HG03060 (cell line): ENCODE data around the gene ACP4.
"Not testable (repeated sequence)": the region's sequence is repeated elsewhere in the genome, so short reads cannot be mapped to it uniquely, and the experiment has no call there.

Experiments used
- ATAC-seq: cut with Tn5 transposase; IDR thresholded peaks from one replicate; pipeline ENCODE4 v1.9.1; 2021; ENCODE audit warnings: low read depth, moderate number of reproducible peaks; ENCODE audit not compliant: unreplicated experiment

ACP4 gene, protein sequence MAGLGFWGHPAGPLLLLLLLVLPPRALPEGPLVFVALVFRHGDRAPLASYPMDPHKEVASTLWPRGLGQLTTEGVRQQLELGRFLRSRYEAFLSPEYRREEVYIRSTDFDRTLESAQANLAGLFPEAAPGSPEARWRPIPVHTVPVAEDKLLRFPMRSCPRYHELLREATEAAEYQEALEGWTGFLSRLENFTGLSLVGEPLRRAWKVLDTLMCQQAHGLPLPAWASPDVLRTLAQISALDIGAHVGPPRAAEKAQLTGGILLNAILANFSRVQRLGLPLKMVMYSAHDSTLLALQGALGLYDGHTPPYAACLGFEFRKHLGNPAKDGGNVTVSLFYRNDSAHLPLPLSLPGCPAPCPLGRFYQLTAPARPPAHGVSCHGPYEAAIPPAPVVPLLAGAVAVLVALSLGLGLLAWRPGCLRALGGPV

DNA sequence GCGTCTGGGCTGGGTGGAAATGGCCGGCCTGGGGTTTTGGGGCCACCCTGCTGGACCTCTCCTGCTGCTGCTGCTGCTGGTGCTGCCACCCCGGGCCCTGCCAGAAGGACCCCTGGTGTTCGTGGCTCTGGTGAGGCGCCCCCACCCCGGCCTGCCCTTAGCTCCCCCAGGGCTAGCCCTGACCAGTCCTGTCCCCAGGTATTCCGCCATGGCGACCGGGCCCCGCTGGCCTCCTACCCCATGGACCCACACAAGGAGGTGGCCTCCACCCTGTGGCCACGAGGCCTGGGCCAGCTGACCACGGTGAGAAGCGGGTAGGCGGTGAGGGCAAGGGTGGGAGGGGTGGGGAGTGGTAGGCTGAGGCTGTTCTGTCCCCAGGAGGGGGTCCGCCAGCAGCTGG is at the start of gene ACP4:
Gene ACP4, plus strand, starts transcription at position 20 of the 400 bp plus-strand sequence. Its CDS starts 0 bp downstream, at position 20.
- ATAC-seq: no peak

DNA sequence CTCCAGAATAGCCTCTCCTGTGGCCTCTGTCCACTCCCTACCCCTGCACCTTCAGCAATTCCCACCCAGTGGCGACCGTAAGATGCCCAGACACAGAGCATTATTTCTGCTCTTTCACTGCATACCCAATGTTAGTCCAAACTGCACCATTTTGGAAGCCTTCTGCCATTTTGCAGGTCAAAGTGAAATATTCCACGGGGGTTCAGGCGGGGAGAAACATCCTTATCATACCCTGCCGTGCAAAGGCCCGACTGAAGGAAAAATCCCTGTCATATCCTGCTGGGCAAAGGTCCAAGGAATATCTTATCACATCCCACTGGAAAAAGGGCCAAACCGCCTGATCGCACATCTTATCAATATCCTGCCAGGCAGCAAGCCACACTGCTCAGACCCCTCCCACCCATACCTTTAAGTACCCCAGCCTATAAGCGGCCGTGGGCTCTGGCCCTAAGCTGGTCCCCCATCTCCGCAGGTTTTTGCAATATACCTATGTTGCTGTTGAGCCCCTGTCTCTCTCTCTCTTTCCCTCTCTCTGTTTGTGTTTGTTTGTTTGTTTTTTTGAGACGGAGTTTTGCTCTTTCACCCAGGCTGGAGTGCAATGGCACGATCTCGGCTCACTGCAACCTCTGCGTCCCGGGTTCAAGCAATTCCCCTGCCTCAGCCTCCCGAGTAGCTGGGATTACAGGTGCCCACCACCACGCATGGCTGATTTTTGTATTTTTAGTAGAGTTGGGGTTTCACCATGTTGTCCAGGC is 48.9 kb upstream of the ACP4 start:
- no peak for ATAC-seq

DNA sequence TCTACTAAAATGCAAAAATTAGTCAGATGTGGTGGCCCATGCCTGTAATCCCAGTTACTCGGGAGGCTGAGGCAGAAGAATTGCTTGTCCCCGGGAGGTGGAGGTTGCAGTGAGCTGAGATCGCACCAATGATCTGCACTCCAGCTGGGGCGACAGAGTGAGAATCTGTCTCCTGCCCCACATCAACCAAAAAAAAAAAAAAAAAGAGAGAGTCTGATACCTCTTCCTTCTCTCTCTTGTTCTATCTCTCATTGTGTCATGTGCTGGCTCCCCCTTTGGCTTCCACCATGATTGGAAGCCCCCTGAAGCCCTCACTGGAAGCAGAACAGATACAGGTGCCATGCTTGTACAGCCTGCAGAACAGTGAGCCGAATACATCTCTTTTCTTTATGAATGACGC is 46.7 kb upstream of the ACP4 start:
- ATAC-seq: no peak

DNA sequence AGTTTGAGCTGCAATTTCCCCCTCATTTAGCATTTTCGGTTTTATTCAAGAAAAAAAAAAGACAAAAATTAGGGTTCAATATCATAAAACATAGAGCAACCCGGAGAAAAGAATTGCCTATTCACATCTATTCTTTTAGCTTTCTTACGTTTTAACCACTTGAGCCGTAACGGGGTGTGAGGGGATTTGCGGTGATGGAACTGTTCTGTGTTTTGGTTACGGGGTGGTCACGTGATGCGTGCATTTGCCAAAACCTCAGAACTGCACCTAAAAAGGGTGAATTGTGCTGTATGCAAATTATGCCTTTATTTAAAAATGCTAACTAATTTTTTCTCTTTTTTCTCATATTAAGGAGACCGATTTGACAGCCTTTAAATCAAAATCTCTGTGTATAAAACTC is 45.0 kb upstream of the ACP4 start:
- ATAC-seq: no peak

DNA sequence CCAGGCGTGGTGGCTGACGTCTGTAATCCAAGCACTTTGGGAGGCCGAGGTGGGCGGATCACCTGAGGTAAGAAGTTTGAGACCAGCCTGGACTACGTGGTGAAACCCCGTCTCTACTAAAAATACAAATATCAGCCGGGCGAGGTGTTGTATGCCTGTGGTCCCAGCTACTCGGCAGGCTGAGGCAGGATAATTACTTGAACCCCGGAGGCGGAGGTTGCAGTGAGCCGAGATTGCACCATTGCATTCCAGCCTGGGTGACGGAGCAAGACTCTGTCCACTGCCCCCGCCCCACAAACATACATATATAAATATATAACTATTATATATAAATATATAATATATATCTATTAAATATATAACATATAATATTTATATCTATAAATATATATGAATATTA is 43.1 kb upstream of the ACP4 start:
- not testable (repeated sequence) for ATAC-seq

DNA sequence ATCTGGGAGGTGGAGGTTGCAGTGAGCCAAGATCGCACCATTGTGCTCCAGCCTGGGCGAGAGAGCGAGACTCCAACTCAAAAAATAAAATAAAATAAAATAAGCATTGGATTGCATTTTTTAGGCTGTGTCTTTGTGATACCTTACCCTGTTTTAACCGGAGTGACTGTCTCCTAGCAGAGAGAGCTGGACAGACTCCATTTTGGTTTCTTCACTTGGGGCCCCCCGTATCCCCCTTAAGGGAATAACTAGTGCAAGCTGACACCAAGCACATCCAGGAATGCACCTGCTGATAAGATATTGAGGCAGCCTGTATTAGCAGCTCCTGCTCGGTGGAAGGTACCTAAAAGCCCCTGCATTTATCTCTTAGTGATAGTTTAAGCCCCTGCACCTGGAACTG is 40.7 kb upstream of the ACP4 start:
- ATAC-seq: no peak

DNA sequence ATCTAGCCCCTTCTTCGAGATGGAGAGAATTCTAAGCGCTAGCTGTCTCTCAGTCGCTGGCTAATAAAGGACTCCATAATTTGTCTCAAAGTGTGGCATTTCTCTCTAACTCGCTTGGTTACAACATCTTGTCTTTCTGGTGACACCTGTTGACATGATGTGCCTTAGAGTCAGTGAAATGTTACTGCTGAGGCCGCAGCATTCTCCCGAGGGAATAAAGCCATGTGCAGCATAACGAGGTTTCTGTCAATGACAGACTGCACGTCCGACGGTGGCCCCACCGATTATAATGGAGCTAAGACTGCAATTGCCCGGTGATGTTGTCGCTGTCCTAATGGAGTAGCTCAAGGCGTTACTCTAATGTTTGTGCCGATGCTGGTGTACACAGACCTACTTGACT is 40.2 kb upstream of the ACP4 start:
- no peak for ATAC-seq

DNA sequence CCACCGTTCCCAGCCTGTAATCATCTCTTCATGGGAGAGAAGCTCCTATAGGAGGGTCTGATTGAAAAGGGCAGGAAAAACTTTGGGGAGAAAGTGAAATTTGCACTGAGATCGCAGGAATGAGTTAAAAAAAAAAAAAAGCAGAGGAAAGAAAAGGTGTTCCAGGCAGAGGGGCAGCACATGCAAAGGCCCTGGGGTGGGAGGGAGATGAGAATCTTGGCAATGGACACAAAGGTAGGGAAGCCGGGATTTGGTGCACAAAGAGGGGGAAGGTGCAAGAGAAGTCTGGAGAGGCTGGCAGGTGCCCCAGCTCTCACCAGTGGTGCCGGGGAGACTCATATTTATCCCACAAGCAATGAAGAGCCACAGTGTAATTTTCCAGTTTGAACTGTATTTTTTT is 36.3 kb upstream of the ACP4 start:
- ATAC-seq: no peak

DNA sequence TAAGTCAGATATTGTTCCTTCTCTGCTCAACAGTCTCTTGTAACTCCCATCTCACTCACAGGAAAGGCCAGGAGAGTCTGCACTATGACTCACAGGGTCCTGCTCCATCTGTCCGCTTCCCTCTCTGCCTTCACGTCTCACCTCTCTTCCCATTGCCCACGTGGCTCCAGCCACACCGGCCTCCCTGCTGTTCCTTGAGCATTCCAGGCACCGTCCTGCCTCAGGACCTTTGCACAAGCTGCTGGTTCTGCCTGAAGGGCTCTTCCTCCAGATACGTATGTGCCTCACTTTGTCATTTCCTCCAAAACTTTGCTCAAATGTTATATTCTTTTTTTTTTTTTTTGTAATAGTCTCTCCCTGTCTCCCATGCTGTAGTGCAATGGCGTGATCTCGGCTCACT is 34.0 kb upstream of the ACP4 start:
- not testable (repeated sequence) for ATAC-seq

DNA sequence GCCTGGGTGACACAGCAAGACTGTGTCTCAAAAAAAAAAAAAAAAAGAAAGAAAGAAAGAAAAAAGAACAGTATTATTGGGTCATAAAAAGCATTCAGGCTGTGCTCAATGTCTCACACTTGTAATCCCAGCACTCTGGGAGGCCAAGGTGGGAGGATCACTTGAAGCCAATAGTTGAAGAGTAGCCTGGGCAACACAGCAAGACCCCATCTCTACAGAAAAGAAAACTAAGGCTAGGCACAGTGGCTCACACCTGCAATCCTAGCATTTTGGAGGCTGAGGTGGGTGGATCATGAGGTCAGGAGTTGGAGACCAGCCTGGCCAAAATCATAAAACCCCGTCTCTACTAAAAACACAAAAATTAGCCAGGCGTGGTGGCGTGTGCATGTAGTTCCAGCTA is 32.6 kb upstream of the ACP4 start:
- ATAC-seq: not testable (repeated sequence)

DNA sequence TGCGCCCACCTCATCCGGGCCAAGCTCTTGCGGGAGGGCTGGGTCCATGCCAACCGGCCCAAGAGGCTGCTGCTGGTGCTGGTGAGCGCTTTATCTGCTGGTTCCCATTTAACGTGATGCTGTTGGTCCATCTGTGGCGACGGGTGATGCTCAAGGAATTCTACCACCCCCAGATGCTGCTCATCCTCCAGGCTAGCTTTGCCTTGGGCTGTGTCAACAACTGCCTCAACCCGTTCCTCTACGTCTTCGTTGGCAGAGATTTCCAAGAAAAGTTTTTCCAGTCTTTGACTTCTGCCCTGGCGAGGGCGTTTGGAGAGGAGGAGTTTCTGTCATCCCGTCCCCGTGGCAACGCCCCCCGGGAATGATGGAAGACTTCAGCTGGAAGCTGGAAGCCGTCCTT is 31.1 kb upstream of the ACP4 start:
- not testable (repeated sequence) for ATAC-seq

DNA sequence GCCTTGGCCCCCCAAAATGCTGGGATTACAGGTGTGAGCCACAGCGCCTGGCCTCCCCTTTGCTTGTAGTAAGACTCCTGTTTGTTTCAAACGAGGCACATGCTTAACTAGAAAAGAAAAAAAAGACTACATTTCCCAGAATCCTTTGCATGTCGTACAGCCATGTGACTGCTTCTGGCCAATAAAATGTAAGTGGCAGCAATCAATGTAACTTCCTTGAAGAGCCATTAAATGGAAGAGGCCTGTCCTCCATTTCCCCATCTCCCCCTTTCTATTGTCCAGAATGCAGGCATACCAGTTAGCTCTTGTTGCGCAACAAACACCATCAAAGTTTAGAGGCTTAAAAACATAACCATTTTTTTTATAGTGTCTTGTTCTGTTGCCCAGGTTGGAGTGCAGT is 30.3 kb upstream of the ACP4 start:
- no peak for ATAC-seq

DNA sequence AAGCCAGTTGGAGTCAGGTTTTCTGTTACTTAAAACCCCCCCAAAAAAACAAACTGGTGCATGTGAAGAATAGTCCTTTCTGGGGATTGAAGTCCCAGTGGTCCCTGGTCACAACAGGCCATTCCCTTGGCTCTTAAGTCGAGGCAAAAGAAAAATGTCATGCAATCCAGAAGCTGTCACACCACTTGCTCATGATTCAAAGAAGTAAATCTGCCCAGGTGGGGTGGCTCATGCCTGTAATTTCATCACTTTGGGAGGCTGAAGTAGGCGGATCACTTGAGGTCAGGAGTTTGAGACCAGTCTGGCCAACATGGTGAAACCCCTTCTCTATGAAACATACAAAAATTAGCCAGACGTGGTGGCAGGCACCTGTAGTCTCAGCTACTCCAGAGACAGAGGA is 28.7 kb upstream of the ACP4 start:
- ATAC-seq: not testable (repeated sequence)

DNA sequence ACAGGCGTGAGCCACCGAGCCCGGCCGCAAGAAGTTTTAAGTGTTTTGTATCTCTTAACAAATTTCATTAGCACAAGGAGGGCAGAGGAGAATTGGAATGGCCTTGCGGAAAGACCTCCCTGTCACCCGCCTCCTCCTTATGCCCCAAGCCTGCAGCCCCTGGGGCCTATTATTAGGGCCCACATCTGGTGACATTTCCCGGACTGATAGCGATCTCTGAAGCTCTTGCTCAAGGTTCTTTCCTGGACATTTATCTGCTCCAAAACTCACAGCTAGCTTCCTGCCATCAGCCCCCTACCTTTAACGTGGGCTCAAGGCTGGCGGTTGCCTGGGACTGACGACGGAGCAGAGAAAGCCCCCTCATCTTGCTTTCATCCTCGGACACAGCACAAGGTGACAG is 26.7 kb upstream of the ACP4 start:
- not testable (repeated sequence) for ATAC-seq

DNA sequence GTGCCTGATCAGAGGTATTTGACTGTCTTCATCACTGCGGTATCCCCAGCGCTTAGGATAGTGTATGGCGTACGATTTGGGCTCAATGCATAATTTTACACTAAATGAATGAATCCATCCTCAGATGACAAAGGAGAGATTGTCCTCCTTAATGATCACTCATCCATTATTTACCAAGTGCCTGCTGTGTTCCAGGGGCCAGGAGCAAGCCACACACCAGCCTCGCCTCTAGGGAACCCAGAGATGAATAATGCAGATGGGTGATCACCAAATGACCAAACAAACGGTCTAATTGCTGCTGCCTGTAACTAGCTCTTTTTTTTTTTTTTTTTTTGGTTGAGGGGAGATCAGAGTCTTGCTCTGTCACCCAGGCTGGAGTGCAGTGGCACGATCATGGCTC is 25.8 kb upstream of the ACP4 start:
- ATAC-seq: no peak

DNA sequence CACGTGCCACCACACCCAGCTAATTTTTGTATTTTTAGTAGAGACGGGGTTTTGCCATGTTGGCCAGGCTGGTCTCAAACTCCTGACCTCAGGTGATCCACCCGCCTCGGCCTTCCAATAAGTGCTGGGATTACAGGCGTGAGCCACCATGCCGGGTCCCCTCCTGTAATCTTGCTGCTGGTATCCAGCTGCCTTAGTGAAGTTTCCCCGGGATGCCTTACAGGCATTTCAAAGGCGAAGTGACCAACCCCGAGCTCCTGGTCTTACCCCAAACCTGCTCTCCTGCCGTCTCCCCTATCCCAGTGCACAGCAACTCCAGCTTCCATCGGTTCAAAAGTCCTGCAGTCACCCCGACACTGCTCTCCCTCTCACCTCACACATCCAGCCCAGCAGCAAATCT is 23.5 kb upstream of the ACP4 start:
- not testable (repeated sequence) for ATAC-seq

DNA sequence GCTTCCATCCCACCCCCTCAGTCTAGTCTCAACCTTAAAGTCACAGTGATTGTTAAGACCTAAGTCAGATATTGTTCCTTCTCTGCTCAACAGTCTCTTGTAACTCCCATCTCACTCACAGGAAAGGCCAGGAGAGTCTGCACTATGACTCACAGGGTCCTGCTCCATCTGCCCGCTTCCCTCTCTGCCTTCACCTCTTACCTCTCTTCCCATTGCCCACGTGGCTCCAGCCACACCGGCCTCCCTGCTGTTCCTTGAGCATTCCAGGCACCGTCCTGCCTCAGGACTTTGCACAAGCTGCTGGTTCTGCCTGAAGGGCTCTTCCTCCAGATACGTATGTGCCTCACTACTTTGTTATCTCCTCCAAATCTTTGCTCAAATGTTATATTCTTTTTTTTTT is 23.0 kb upstream of the ACP4 start:
- not testable (repeated sequence) for ATAC-seq

DNA sequence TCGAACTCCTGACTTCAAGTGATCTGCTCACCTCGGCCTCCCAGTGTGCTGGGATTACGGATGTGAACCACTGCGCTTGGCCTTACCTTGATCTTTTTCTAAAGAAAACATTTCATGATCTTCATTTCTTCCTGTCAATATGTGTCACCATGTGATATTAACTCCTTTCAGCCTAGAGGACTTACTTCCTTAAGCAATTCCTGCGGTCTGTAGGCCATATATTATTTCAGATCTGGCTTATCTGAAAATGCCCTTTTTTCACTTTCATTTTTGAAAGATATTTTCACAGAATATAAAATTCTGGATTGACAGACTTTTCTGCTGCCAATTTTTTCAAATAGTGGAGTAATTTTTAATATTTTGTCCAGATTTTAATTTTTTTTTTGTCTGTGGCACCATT is 21.9 kb upstream of the ACP4 start:
- no peak for ATAC-seq

DNA sequence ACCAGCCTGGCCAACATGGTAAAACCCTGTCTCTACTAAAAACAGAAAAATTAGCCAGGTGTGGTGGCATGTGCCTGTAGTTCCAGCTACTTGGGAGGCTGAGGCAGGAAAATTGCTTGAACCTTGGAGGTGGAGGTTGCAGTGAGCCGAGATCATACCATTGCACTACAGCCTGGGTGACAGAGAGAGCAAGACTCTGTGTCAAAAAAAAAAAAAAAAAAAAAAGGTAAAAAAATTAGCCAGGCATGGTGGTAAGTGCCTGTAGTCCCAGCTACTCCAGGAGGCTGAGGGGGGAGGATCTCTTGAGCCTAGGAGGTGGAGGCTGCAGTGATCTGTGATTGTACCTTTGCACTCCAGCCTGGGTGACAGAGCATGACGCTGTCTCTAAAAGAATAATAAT is 20.1 kb upstream of the ACP4 start, which contains the start of gene GPR32:
Gene GPR32, plus strand, starts transcription at position 301 of the 400 bp plus-strand sequence. CDS start 137 bp downstream, outside the sequence.
- ATAC-seq: not testable (repeated sequence)

DNA sequence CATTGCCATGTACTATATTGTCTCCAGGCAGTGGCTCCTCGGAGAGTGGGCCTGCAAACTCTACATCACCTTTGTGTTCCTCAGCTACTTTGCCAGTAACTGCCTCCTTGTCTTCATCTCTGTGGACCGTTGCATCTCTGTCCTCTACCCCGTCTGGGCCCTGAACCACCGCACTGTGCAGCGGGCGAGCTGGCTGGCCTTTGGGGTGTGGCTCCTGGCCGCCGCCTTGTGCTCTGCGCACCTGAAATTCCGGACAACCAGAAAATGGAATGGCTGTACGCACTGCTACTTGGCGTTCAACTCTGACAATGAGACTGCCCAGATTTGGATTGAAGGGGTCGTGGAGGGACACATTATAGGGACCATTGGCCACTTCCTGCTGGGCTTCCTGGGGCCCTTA is 19.3 kb upstream of the ACP4 start:
- ATAC-seq: no peak

DNA sequence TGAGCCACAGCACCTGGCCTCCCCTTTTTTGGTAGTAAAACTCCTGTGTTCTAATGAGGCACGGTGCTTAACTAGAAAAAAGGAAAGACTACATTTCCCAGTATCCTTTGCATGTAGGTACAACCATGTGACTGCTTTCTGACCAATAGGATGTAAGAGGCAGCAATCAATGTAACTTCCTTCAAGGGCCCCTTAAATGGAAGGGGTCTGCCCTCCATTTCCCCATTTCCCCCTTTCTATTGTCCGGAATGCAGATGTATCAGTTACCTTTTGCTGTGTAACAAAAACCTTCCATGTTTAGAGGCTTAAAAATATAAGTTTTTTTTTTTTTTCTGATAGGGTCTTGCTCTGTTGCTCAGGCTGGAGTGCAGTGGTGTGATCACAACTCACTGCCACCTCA is 17.7 kb upstream of the ACP4 start:
- ATAC-seq: no peak

DNA sequence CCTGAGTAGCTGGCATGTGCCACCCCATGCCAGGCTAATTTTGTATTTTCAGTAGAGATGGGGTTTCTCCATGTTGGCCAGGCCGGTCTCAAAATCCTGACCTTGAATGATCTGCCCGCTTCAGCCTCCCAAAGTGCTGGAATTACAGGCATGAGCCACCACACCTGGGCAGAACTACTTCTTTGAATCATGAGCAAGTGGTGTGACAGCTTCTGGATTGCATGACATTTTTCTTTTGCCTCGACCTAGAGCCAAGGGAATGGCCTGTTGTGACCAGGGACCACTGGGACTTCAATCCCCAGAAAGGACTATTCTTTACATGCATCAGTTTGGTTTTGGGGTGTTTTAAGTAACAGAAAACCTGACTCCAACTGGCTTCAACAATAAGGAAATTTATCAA is 17.3 kb upstream of the ACP4 start:
- not testable (repeated sequence) for ATAC-seq
